Measurements from ENCODE around the gene DNAJC1. TPM values are rescaled to one million over a fixed set of nuclear protein-coding genes. Genes with fewer than 3 reads are reported as not detected.

Gene DNAJC1
- polyA plus RNA-seq, 1 donor from 2014 or later: 15.9 TPM

DNA sequence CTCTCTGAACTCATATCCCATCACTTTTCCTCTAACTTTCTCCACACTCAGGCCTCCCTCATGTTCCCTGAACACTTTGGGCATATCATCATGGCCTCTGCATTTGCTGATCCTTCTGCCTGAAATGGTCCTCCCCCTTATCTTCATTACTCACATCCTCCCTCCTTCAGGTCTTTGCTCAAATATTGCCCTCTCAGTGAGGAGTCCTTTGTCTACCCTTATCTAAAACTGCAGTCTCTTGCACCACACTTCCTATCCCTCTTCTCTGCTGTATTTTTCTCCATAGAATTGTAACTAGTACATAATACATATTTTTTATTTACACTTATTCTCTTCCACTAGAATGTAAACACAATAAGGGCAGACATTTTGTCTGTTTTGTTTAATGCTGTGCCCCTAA is 41.7 kb downstream of the DNAJC1 start:
- Histone ChIP-seq H3K4me3 (ENCODE audit: low read length) (no peak overlapping the region), H4K20me1 (ENCODE audit: insufficient read depth) (no peaks in the 10 kb centered on the region), H3F3A (ENCODE audit: insufficient read depth, low read length, poor library complexity, severe bottlenecking) (no peaks in the 10 kb centered on the region), H3K79me2 (replicated peaks; ENCODE audit: insufficient read depth, low read length) (no peaks in the 10 kb centered on the region), H3K9me2 (ENCODE audit: insufficient read depth, low read length) (no peaks in the 10 kb centered on the region), H3K4me2 (ENCODE audit: low read length) (no peak overlapping the region), H3K27ac (ENCODE audit: low read length) (no peak overlapping the region), H3K9me3 (ENCODE audit: low read length) (no peaks in the 10 kb centered on the region), H3K9ac (ENCODE audit: low read length) (no peak overlapping the region), H3K27me3 (ENCODE audit: insufficient read depth, low read depth, low read length) (no peaks in the 10 kb centered on the region), H2AFZ (ENCODE audit: low read depth, low read length) (no peak overlapping the region), H3K36me3 (ENCODE audit: insufficient read depth, low read length) (no peaks in the 10 kb centered on the region)
- TF ChIP-seq, protein P1, sequence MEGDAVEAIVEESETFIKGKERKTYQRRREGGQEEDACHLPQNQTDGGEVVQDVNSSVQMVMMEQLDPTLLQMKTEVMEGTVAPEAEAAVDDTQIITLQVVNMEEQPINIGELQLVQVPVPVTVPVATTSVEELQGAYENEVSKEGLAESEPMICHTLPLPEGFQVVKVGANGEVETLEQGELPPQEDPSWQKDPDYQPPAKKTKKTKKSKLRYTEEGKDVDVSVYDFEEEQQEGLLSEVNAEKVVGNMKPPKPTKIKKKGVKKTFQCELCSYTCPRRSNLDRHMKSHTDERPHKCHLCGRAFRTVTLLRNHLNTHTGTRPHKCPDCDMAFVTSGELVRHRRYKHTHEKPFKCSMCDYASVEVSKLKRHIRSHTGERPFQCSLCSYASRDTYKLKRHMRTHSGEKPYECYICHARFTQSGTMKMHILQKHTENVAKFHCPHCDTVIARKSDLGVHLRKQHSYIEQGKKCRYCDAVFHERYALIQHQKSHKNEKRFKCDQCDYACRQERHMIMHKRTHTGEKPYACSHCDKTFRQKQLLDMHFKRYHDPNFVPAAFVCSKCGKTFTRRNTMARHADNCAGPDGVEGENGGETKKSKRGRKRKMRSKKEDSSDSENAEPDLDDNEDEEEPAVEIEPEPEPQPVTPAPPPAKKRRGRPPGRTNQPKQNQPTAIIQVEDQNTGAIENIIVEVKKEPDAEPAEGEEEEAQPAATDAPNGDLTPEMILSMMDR (IDR thresholded peaks at IDR 0.05; ENCODE audit: poor library complexity, severe bottlenecking): no peak

DNA sequence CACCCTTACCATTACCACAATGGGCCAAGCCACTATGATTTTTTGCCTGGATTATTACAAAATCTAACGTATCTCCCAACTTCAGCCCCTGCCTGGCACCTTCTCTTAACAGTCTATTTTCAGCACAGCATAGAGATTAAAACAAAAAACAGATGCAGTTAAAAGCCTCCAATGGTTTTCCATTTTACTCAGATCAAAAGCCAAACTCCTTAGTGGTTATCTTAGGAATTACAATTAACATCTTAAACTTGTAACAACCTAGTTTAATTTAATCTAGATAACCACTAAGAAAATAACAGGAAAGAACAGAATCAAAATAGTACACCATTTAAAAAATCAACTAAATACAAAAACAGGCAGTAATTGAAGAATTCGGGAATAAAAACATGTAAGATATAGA is 43.5 kb downstream of the DNAJC1 start:
- H3K36me3 ChIP-seq (ENCODE audit: insufficient read depth, low read length): no peaks in the 10 kb centered on the region
- H3K27ac ChIP-seq (ENCODE audit: low read length): no peak overlapping the region
- no peak overlapping the region for H3K9ac ChIP-seq (ENCODE audit: low read length)
- no peaks in the 10 kb centered on the region for H3K9me2 ChIP-seq (ENCODE audit: insufficient read depth, low read length)
- H3K79me2 ChIP-seq (replicated peaks; ENCODE audit: insufficient read depth, low read length): no peaks in the 10 kb centered on the region
- no peak overlapping the region for H2AFZ ChIP-seq (ENCODE audit: low read depth, low read length)
- H4K20me1 ChIP-seq (ENCODE audit: insufficient read depth): no peaks in the 10 kb centered on the region
- no peaks in the 10 kb centered on the region for H3K9me3 ChIP-seq (ENCODE audit: low read length)
- H3K4me3 ChIP-seq (ENCODE audit: low read length): no peak overlapping the region
- TF ChIP-seq, protein P1 (IDR thresholded peaks at IDR 0.05; ENCODE audit: poor library complexity, severe bottlenecking): no peak
- TF ChIP-seq, protein P2, sequence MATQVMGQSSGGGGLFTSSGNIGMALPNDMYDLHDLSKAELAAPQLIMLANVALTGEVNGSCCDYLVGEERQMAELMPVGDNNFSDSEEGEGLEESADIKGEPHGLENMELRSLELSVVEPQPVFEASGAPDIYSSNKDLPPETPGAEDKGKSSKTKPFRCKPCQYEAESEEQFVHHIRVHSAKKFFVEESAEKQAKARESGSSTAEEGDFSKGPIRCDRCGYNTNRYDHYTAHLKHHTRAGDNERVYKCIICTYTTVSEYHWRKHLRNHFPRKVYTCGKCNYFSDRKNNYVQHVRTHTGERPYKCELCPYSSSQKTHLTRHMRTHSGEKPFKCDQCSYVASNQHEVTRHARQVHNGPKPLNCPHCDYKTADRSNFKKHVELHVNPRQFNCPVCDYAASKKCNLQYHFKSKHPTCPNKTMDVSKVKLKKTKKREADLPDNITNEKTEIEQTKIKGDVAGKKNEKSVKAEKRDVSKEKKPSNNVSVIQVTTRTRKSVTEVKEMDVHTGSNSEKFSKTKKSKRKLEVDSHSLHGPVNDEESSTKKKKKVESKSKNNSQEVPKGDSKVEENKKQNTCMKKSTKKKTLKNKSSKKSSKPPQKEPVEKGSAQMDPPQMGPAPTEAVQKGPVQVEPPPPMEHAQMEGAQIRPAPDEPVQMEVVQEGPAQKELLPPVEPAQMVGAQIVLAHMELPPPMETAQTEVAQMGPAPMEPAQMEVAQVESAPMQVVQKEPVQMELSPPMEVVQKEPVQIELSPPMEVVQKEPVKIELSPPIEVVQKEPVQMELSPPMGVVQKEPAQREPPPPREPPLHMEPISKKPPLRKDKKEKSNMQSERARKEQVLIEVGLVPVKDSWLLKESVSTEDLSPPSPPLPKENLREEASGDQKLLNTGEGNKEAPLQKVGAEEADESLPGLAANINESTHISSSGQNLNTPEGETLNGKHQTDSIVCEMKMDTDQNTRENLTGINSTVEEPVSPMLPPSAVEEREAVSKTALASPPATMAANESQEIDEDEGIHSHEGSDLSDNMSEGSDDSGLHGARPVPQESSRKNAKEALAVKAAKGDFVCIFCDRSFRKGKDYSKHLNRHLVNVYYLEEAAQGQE (IDR thresholded peaks at IDR 0.05; ENCODE audit: borderline replicate concordance): no peak
- TF ChIP-seq POLR2AphosphoS5 (IDR thresholded peaks at IDR 0.05) (no peak), RAD21 (conservative IDR thresholded peaks at IDR 0.05) (no peak), EP300 (conservative IDR thresholded peaks at IDR 0.05; ENCODE audit: poor library complexity, severe bottlenecking) (no peak), EZH2 (IDR thresholded peaks at IDR 0.05; ENCODE audit: borderline replicate concordance, insufficient read depth, low read length, poor library complexity, severe bottlenecking) (no peak), MXI1 (conservative IDR thresholded peaks at IDR 0.05; ENCODE audit: poor library complexity, severe bottlenecking) (no peak), TAF1 (IDR thresholded peaks at IDR 0.05; ENCODE audit: low read depth) (no peak), SMC3 (conservative IDR thresholded peaks at IDR 0.05; ENCODE audit: poor library complexity) (no peak)
- H3K27me3 ChIP-seq (ENCODE audit: insufficient read depth, low read depth, low read length): no peaks in the 10 kb centered on the region
- H3F3A ChIP-seq (ENCODE audit: insufficient read depth, low read length, poor library complexity, severe bottlenecking): no peaks in the 10 kb centered on the region
- no peak overlapping the region for H3K4me2 ChIP-seq (ENCODE audit: low read length)

All from neural cell (in vitro differentiated cells).